GM12892 (cell line): Measurements from ENCODE around the gene MRTFB.

ENCODE experiments used
- DNase-seq: peaks from one replicate; pipeline ENCODE4 v3.0.0; 2011; ENCODE audit not compliant: insufficient read length
- FAIRE-seq: peaks from 2 replicates; lab custom pipeline; 2011; peaks lifted over from hg19 to GRCh38; lab: Jason Lieb, UNC
- POLR2A ChIP-seq: IDR thresholded peaks from 2 replicates; pipeline ENCODE4 v1.6.1; 2011; ENCODE audit warnings: low read depth, low read length, control low read depth
- POLR2AphosphoS5 ChIP-seq: IDR thresholded peaks from 2 replicates; pipeline ENCODE4 v1.6.1; 2011; ENCODE audit warnings: low read depth, low read length, control low read depth
- TAF1 ChIP-seq: IDR thresholded peaks from 2 replicates; pipeline ENCODE4 v1.6.1; 2011; ENCODE audit warnings: low read depth, mild to moderate bottlenecking, control low read depth, low read length, borderline replicate concordance

The MRTFB gene

GRCh38 chr16:14199199-14199598, 128.1 kb downstream of the MRTFB start:
- FAIRE-seq: no peak
- no peak for DNase-seq
- TF ChIP-seq TAF1: no peak

GRCh38 chr16:14199624-14200023, 128.5 kb downstream of the MRTFB start:
- DNase-seq (no peak), FAIRE-seq (no peak)
- TF ChIP-seq POLR2A: no peak

DNA sequence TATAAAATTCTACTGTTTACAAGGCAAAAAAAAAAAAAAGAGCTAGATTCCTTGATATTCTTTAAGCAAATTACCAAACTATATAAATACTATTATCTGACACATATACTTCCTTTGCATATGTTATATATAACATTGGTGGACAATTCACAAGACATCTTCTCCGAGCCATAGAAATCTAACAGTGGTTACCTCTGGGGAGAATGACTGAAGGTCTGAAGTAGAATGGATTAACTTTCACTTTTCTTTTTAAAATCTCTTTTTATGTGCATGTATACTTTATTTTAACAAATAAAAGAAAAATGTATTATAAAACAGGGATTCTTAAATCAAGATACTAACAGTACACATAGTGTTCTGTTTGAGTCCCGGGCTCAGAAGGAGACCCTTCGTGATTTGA, 131.0 kb downstream of the MRTFB start:
- FAIRE-seq (no peak), DNase-seq (no peak)
- TF ChIP-seq POLR2AphosphoS5 (no peak), POLR2A (no peak), TAF1 (no peak)

GRCh38 chr16:14202697-14203096, 131.6 kb downstream of the MRTFB start:
- TF ChIP-seq POLR2AphosphoS5: no peak
- DNase-seq (no peak), FAIRE-seq (no peak)

DNA sequence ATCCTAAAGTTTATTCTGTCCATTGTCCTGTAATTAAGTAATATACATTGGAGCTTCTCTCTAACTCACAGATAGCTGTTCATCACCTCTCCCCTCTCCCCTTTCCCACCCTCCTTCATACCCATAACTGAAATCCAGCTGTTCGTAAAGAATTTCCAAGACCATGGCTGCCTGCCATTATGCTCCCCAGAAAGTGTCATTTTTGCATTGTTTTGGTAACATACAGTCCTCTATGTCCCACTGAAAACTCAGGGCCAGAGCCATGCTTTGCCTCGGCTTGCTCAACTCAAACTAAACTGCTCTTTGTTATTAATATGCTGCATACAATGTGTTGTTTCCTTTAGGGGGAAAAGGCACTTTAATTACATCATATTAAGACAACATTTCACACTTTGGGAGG, 132.0 kb downstream of the MRTFB start:
- no peak for DNase-seq
- no peak for FAIRE-seq
- no peak for TF ChIP-seq POLR2A
- no peak for TF ChIP-seq POLR2AphosphoS5
- TF ChIP-seq TAF1: no peak

DNA sequence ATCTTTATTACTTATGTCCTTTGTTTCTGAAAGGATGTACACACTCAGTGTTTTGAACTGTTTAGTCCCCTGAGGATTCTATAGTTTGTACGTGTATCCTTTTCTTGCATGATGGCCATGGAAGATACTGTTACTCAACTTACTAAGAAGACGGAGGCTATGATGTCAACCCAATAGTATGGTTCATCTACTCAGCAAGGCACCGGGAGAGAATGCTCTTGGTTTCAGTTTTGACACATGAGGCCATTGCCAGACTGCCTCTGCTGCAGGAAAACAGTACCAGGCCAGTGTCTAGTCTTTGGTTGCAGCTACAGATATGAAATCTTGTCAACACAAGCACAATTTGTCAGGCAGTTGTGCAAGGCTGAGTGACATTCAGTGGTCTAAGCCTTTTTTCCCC, 134.5 kb downstream of the MRTFB start:
- TF ChIP-seq POLR2AphosphoS5: no peak
- TF ChIP-seq TAF1: no peak
- TF ChIP-seq POLR2A: no peak
- no peak for DNase-seq
- peak; percentile 84 for FAIRE-seq

DNA sequence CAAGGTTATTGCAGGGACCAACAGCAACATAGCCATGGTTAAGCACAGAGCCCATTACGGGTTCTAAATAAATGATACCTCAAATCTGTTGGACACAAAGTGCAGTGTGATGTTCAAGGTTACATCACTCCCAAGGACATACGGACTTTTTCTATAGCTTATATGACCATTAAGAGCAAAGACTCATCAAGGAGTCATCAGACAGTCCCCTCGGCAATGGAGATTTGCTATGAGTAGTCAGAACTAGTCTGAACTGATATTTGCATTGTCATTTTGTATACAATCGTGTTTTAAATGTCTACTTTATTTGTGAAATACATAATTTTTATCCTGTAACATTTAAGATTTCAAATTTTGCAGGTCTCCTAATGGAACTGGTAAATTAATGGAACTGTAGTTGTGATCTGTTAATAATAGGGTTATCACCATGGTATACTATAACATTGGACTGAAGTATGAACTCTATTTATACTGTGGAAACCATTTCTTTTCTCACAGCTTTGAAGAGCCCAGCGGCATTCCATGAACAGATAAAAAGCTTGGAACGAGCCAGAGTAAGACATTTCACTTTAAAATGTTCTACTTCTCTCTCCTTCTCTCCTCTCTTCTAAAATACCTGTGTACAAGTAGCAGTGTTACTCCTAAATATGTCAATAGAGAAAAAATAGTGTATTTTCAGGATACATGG, 140.9 kb downstream of the MRTFB start:
- no peak for FAIRE-seq
- no peak for DNase-seq
- TF ChIP-seq POLR2A (no peak), POLR2AphosphoS5 (no peak), TAF1 (no peak)

DNA sequence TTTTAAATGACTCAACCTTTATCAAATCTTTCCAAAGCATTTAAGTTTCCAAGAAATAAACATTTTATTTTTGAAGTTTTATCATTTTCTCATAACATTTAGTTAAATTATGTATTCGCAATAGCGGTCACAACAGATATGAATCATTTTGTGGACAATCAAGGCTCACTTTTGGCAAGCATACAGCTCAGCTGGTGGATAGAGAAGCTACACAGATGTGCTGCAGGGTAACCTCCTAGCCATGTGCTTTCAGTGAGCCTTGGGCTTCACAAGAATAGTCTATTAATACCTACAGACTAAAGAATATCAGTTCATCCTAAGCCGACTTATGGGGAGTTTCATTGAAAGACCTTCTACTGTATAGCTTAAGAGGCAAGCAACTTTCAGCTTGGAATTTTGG, 144.8 kb downstream of the MRTFB start:
- no peak for DNase-seq
- TF ChIP-seq POLR2A (no peak), POLR2AphosphoS5 (no peak), TAF1 (no peak)
- no peak for FAIRE-seq

GRCh38 chr16:14219983-14220382, 148.9 kb downstream of the MRTFB start:
- DNase-seq (no peak), FAIRE-seq (no peak)
- no peak for TF ChIP-seq POLR2AphosphoS5
- no peak for TF ChIP-seq TAF1

GRCh38 chr16:14223632-14224031, 152.5 kb downstream of the MRTFB start:
- no peak for FAIRE-seq
- TF ChIP-seq POLR2AphosphoS5: no peak
- TF ChIP-seq TAF1: no peak
- DNase-seq: no peak

GRCh38 chr16:14225457-14225856, 154.3 kb downstream of the MRTFB start:
- FAIRE-seq: no peak
- DNase-seq: no peak
- TF ChIP-seq POLR2A (no peak), POLR2AphosphoS5 (no peak)

GRCh38 chr16:14232106-14232864, 161.2 kb downstream of the MRTFB start:
- TF ChIP-seq POLR2AphosphoS5 (no peak), TAF1 (no peak), POLR2A (no peak)
- FAIRE-seq (no peak), DNase-seq (no peak)
